Measurements from ENCODE around the gene BORCS8. TPM values are rescaled to one million over a fixed set of nuclear protein-coding genes. Genes with fewer than 3 reads are reported as not detected.
A peak's percentile ranks its signal among the peaks of the same experiment; 100 is the strongest.

BORCS8 gene
- total and polyA plus RNA-seq, 2 of the 13 experiments (the other 11 are each of a cell fraction or from before 2014, with no cell fraction given), result 9.6 to 13.3 TPM

DNA sequence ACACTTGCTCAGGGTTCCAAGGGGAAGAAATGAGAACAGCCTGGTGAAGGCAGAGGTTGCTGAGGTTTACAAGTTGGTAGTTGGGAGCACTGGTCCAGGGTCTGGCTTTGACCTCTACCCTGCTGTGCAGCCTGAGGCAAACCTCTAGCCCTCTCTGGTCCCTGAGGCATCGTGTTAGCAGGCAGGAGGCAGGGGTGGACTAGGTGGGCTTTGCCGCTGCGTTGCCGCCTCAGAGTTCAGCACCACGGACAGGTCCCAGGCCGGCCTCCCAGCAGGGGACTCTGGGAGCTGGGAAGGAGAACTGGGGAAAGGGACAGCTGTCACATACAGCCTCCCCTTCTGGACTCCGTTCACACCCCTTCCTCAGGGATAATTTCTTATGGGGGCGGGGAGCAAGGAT, 22.9 kb upstream of the BORCS8 start (continued):
- TF ChIP-seq, protein P1, sequence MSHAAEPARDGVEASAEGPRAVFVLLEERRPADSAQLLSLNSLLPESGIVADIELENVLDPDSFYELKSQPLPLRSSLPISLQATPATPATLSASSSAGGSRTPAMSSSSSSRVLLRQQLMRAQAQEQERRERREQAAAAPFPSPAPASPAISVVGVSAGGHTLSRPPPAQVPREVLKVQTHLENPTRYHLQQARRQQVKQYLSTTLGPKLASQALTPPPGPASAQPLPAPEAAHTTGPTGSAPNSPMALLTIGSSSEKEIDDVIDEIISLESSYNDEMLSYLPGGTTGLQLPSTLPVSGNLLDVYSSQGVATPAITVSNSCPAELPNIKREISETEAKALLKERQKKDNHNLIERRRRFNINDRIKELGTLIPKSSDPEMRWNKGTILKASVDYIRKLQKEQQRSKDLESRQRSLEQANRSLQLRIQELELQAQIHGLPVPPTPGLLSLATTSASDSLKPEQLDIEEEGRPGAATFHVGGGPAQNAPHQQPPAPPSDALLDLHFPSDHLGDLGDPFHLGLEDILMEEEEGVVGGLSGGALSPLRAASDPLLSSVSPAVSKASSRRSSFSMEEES (CRISPR knock-in tag; IDR thresholded peaks at IDR 0.05), result peak; percentile 61
- TF ChIP-seq, protein P2, sequence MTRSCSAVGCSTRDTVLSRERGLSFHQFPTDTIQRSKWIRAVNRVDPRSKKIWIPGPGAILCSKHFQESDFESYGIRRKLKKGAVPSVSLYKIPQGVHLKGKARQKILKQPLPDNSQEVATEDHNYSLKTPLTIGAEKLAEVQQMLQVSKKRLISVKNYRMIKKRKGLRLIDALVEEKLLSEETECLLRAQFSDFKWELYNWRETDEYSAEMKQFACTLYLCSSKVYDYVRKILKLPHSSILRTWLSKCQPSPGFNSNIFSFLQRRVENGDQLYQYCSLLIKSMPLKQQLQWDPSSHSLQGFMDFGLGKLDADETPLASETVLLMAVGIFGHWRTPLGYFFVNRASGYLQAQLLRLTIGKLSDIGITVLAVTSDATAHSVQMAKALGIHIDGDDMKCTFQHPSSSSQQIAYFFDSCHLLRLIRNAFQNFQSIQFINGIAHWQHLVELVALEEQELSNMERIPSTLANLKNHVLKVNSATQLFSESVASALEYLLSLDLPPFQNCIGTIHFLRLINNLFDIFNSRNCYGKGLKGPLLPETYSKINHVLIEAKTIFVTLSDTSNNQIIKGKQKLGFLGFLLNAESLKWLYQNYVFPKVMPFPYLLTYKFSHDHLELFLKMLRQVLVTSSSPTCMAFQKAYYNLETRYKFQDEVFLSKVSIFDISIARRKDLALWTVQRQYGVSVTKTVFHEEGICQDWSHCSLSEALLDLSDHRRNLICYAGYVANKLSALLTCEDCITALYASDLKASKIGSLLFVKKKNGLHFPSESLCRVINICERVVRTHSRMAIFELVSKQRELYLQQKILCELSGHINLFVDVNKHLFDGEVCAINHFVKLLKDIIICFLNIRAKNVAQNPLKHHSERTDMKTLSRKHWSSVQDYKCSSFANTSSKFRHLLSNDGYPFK (CRISPR knock-in tag; IDR thresholded peaks at IDR 0.05; ENCODE audit: borderline replicate concordance), result 0 out of 2 replicates have a peak, but pooled peaks have one; percentile 28
- TF ChIP-seq MEF2D (CRISPR knock-in tag; IDR thresholded peaks at IDR 0.05), result no peak
- TF ChIP-seq ZNF225 (CRISPR knock-in tag; IDR thresholded peaks at IDR 0.05), result 0 out of 2 replicates have a peak, but pooled peaks have one; percentile 47
- TF ChIP-seq POLR2AphosphoS2 (IDR thresholded peaks at IDR 0.05; ENCODE audit: low read depth, low read length), result no peak
- no peak for TF ChIP-seq FOXK2 (IDR thresholded peaks at IDR 0.05)
- no peak for TF ChIP-seq SIX1 (CRISPR knock-in tag; IDR thresholded peaks at IDR 0.05; ENCODE audit: borderline replicate concordance)
- TF ChIP-seq PRPF4 (IDR thresholded peaks at IDR 0.05; ENCODE audit: low read depth, low read length, poor library complexity, severe bottlenecking), result no peak
- TF ChIP-seq REPIN1 (CRISPR knock-in tag; IDR thresholded peaks at IDR 0.05; ENCODE audit: borderline replicate concordance, low read depth), result no peak
- TF ChIP-seq, protein P3, sequence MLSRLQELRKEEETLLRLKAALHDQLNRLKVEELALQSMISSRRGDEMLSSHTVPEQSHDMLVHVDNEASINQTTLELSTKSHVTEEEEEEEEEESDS (CRISPR knock-in tag; IDR thresholded peaks at IDR 0.05; ENCODE audit: borderline replicate concordance), result no peak
- TF ChIP-seq IRX3 (CRISPR knock-in tag; IDR thresholded peaks at IDR 0.05; ENCODE audit: borderline replicate concordance, low read depth), result peak; percentile 55; the same call in 1 of the 2 replicates
- TF ChIP-seq ZNF180 (CRISPR knock-in tag; IDR thresholded peaks at IDR 0.05; ENCODE audit: borderline replicate concordance, low read depth), result no peak
- TF ChIP-seq, protein P4, sequence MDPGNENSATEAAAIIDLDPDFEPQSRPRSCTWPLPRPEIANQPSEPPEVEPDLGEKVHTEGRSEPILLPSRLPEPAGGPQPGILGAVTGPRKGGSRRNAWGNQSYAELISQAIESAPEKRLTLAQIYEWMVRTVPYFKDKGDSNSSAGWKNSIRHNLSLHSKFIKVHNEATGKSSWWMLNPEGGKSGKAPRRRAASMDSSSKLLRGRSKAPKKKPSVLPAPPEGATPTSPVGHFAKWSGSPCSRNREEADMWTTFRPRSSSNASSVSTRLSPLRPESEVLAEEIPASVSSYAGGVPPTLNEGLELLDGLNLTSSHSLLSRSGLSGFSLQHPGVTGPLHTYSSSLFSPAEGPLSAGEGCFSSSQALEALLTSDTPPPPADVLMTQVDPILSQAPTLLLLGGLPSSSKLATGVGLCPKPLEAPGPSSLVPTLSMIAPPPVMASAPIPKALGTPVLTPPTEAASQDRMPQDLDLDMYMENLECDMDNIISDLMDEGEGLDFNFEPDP (CRISPR knock-in tag; conservative IDR thresholded peaks at IDR 0.05), result no peak
- TF ChIP-seq KAT2B (IDR thresholded peaks at IDR 0.05; ENCODE audit: borderline replicate concordance, low read depth, low read length), result no peak
- TF ChIP-seq, protein P5, sequence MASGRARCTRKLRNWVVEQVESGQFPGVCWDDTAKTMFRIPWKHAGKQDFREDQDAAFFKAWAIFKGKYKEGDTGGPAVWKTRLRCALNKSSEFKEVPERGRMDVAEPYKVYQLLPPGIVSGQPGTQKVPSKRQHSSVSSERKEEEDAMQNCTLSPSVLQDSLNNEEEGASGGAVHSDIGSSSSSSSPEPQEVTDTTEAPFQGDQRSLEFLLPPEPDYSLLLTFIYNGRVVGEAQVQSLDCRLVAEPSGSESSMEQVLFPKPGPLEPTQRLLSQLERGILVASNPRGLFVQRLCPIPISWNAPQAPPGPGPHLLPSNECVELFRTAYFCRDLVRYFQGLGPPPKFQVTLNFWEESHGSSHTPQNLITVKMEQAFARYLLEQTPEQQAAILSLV (CRISPR knock-in tag; IDR thresholded peaks at IDR 0.05; ENCODE audit: borderline replicate concordance), result no peak
- TF ChIP-seq BHLHE40 (IDR thresholded peaks at IDR 0.05; ENCODE audit: low read length), result no peak
- no peak for TF ChIP-seq ZNF776 (CRISPR knock-in tag; IDR thresholded peaks at IDR 0.05)
- no peak for TF ChIP-seq HIVEP1 (CRISPR knock-in tag; IDR thresholded peaks at IDR 0.05)
- no peak for TF ChIP-seq PCBP1 (IDR thresholded peaks at IDR 0.05; ENCODE audit: borderline replicate concordance, low read depth, low read length)
- TF ChIP-seq NFKB2 (CRISPR knock-in tag; IDR thresholded peaks at IDR 0.05; ENCODE audit: borderline replicate concordance), result peak; percentile 93; the same call in 1 of the 2 replicates
- TF ChIP-seq CBFB (CRISPR knock-in tag; IDR thresholded peaks at IDR 0.05), result no peak
- TF ChIP-seq ELF1 (CRISPR knock-in tag; IDR thresholded peaks at IDR 0.05), result no peak
